HepG2 (cell line): ENCODE measurements around the gene LCORL. TPM values are rescaled to one million over a fixed set of nuclear protein-coding genes. Genes with fewer than 3 reads are reported as not detected.

Experiments used
- CBX5 ChIP-seq: sonication (generic); formaldehyde crosslinking; IDR thresholded peaks from 2 replicates; pipeline ENCODE4 v1.4.0; 2020; ENCODE audit warnings: missing genetic modification reagents, borderline replicate concordance
- FOXM1 ChIP-seq: sonication (generic); formaldehyde crosslinking; IDR thresholded peaks from 2 replicates; pipeline ENCODE4 v1.5.0; 2020; ENCODE audit warnings: missing genetic modification reagents
- HNF4G ChIP-seq, 2 experiments: sonication (generic) in 1 of 2; formaldehyde crosslinking in 1 of 2; IDR thresholded peaks; 2 replicates each; pipeline versions ENCODE4 v1.4.0 to v1.6.1; 2011 to 2020; ENCODE audit warnings: borderline replicate concordance in 2 of 2, low read depth in 2 of 2, mild to moderate bottlenecking in 2 of 2, low read length in 1 of 2, missing genetic modification reagents in 1 of 2, moderate library complexity in 1 of 2
- NBN ChIP-seq: fragments of 450-650 bp; conservative IDR thresholded peaks from 2 replicates; pipeline ENCODE4 v1.6.1; 2017
- NKX3-1 ChIP-seq: sonication (generic); formaldehyde crosslinking; IDR thresholded peaks from 2 replicates; pipeline ENCODE4 v1.5.0; 2020; ENCODE audit warnings: missing genetic modification reagents
- POLR2A ChIP-seq, 2 experiments: IDR thresholded peaks; 2 replicates each; pipeline ENCODE4 v1.6.1; 2011; ENCODE audit warnings: low read depth in 2 of 2, low read length in 2 of 2, mild to moderate bottlenecking in 1 of 2, moderate library complexity in 1 of 2; ENCODE audit not compliant: insufficient read depth in 1 of 2
- RBM22 ChIP-seq: fragments of 200-400 bp; formaldehyde crosslinking; optimal IDR thresholded peaks from 2 replicates; pipeline ENCODE3; 2017; ENCODE audit warnings: mild to moderate bottlenecking, low read length, moderate library complexity
- SMC3 ChIP-seq: IDR thresholded peaks from 2 replicates; pipeline ENCODE4 v1.6.1; 2011; ENCODE audit warnings: low read length, improper control_type of control experiment
- ZMYM2 ChIP-seq: sonication (generic); formaldehyde crosslinking; IDR thresholded peaks from 2 replicates; pipeline ENCODE4 v1.8.0; 2022; ENCODE audit warnings: mild to moderate bottlenecking, missing genetic modification reagents
- ZNF775 ChIP-seq: sonication (generic); formaldehyde crosslinking; IDR thresholded peaks from 2 replicates; pipeline ENCODE4 v1.4.0; 2020; ENCODE audit warnings: missing genetic modification reagents, mild to moderate bottlenecking, moderate library complexity, borderline replicate concordance
- polyA plus RNA-seq, 8 experiments: library from polyadenylated mRNA; depleted of rRNA in 3 of 8; stranded (reverse) in 7 of 8; unstranded in 1 of 8; fragments of >200 nt; fragmentation: Illumina TruSeq in 4 of 8; extraction: Trizol in 4 of 8; gene quantifications; 2 replicates each; pipeline versions ENCODE4 v1.2.1 to v1.2.3, GENCODE V29; 2011 to 2016; ENCODE audit warnings: low read depth in 4 of 8, missing spikeins in 1 of 8, mixed read lengths in 1 of 8; ENCODE audit not compliant: insufficient read depth in 1 of 8
- total RNA-seq, 5 experiments: library from RNA; depleted of rRNA; stranded (reverse); fragments of >200 nt; fragmentation: Illumina TruSeq; extraction: Trizol; gene quantifications; 2 replicates each; pipeline ENCODE4 v1.2.3, GENCODE V29; 2016; ENCODE audit warnings: low read depth in 1 of 5
- TF ChIP-seq, protein P1 (sequence below): sonication (generic); formaldehyde crosslinking; IDR thresholded peaks from 2 replicates; pipeline ENCODE4 v1.5.0; 2020; ENCODE audit warnings: missing genetic modification reagents
- TF ChIP-seq, protein P2 (sequence below): sonication (generic); formaldehyde crosslinking; IDR thresholded peaks from 2 replicates; pipeline ENCODE4 v1.5.0; 2020; ENCODE audit warnings: mild to moderate bottlenecking, missing genetic modification reagents
- TF ChIP-seq, protein P3 (sequence below): sonication (generic); formaldehyde crosslinking; IDR thresholded peaks from 2 replicates; pipeline ENCODE4 v1.8.0; 2022; ENCODE audit warnings: missing genetic modification reagents, mild to moderate bottlenecking, inconsistent platforms, borderline replicate concordance
- TF ChIP-seq, protein P4 (sequence below): sonication (generic); formaldehyde crosslinking; IDR thresholded peaks from 2 replicates; pipeline ENCODE4 v1.5.1; 2020; ENCODE audit warnings: mild to moderate bottlenecking, missing genetic modification reagents, moderate library complexity
- TF ChIP-seq, protein P5 (sequence below): sonication (generic); formaldehyde crosslinking; IDR thresholded peaks from 2 replicates; pipeline ENCODE4 v1.4.0; 2020; ENCODE audit warnings: mild to moderate bottlenecking, missing genetic modification reagents

The LCORL gene
- total and polyA plus RNA-seq, 2 of the 13 experiments (the other 11 are each of a cell fraction or from before 2014, with no cell fraction given), result 5.3 to 14.5 TPM

DNA sequence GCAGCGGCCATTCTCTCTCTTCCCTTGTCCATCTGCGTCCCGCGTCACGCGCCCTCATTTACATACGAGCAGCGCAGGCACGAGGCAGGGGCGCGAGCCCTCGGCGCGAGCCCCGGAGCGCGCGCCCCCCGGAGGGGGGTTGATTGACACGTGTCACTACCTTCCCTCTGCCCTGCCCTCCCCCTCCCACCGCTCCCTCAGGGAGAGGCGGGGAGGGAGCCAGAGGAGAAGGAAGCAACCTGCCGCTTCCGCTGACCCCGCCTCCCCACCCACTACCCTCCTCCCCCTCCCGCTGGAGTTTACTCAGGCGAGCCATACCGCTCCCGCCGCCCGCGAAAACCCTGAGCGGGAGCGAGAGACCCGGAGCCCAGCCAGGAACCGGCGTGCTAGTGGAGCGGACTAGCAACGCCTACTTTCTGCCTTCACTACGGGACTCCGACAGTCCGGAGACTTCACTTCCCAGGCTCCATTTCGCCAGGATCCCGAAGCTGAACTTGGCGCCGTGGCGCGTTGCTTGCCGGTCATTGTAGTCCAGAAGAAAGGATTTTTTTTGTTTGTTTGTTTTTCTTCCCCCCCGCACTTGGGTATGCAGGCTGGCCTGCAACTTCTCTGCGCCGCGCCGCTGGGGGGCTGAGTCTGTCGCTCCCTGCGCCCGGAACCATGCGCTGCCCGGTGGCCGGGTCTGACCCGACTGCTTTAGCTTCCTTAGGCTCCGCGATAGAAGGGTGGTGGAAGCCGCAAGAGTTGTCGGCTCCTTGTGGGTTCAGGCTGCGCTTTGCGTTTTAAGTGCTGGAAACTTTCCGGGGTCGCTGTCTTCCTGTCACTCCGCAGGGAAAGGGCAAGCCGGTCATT is at the start of gene LCORL (continued):
- no peak for TF ChIP-seq ZNF775 (CRISPR knock-in tag)
- TF ChIP-seq POLR2A (IDR thresholded peaks at IDR 0.05; ENCODE audit: insufficient read depth in 1 of 2, low read depth in 2 of 2, low read length in 2 of 2), result peak; percentile 19 to 57; a peak in 3 of 4 replicates
- TF ChIP-seq ZMYM2, result no peak
- no peak for TF ChIP-seq FOXM1 (CRISPR knock-in tag)
- TF ChIP-seq HNF4G (IDR thresholded peaks at IDR 0.05; ENCODE audit: borderline replicate concordance, low read depth, low read length), result no peak
- TF ChIP-seq HNF4G (CRISPR knock-in tag; IDR thresholded peaks at IDR 0.05; ENCODE audit: borderline replicate concordance, low read depth), result 0 out of 2 replicates have a peak, but pooled peaks have one; percentile 34
- no peak for TF ChIP-seq NBN
- TF ChIP-seq, protein P1, sequence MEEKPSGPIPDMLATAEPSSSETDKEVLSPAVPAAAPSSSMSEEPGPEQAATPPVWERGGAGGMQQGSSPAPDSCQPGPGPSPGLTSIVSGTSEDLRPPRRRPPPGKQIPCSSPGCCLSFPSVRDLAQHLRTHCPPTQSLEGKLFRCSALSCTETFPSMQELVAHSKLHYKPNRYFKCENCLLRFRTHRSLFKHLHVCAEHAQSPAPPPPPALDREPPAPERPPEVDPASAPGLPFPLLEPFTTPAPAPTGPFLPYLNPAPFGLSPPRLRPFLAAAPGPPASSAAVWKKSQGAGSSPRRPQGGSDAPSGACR (CRISPR knock-in tag), result peak; percentile 41; the same call in 1 of the 2 replicates
- TF ChIP-seq RBM22, result no peak
- TF ChIP-seq CBX5 (CRISPR knock-in tag), result peak; percentile 57; the same call in 1 of the 2 replicates
- TF ChIP-seq, protein P2, sequence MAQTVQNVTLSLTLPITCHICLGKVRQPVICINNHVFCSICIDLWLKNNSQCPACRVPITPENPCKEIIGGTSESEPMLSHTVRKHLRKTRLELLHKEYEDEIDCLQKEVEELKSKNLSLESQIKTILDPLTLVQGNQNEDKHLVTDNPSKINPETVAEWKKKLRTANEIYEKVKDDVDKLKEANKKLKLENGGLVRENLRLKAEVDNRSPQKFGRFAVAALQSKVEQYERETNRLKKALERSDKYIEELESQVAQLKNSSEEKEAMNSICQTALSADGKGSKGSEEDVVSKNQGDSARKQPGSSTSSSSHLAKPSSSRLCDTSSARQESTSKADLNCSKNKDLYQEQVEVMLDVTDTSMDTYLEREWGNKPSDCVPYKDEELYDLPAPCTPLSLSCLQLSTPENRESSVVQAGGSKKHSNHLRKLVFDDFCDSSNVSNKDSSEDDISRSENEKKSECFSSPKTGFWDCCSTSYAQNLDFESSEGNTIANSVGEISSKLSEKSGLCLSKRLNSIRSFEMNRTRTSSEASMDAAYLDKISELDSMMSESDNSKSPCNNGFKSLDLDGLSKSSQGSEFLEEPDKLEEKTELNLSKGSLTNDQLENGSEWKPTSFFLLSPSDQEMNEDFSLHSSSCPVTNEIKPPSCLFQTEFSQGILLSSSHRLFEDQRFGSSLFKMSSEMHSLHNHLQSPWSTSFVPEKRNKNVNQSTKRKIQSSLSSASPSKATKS (CRISPR knock-in tag), result no peak
- TF ChIP-seq, protein P3, sequence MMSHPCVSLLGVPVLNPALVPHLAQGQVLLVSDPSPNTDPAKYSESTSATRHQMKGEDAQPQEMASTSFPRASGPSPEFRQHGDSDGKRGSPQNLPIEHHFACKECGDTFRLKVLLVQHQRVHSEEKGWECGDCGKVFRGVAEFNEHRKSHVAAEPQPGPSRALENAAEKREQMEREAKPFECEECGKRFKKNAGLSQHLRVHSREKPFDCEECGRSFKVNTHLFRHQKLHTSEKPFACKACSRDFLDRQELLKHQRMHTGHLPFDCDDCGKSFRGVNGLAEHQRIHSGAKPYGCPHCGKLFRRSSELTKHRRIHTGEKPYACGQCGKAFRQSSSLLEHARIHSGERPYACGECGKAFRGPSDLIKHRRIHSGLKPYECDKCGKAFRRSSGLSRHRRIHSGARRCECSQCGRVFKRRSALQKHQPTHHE (CRISPR knock-in tag), result no peak
- TF ChIP-seq, protein P4, sequence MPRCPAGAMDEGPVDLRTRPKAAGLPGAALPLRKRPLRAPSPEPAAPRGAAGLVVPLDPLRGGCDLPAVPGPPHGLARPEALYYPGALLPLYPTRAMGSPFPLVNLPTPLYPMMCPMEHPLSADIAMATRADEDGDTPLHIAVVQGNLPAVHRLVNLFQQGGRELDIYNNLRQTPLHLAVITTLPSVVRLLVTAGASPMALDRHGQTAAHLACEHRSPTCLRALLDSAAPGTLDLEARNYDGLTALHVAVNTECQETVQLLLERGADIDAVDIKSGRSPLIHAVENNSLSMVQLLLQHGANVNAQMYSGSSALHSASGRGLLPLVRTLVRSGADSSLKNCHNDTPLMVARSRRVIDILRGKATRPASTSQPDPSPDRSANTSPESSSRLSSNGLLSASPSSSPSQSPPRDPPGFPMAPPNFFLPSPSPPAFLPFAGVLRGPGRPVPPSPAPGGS (CRISPR knock-in tag), result no peak
- TF ChIP-seq, protein P5, sequence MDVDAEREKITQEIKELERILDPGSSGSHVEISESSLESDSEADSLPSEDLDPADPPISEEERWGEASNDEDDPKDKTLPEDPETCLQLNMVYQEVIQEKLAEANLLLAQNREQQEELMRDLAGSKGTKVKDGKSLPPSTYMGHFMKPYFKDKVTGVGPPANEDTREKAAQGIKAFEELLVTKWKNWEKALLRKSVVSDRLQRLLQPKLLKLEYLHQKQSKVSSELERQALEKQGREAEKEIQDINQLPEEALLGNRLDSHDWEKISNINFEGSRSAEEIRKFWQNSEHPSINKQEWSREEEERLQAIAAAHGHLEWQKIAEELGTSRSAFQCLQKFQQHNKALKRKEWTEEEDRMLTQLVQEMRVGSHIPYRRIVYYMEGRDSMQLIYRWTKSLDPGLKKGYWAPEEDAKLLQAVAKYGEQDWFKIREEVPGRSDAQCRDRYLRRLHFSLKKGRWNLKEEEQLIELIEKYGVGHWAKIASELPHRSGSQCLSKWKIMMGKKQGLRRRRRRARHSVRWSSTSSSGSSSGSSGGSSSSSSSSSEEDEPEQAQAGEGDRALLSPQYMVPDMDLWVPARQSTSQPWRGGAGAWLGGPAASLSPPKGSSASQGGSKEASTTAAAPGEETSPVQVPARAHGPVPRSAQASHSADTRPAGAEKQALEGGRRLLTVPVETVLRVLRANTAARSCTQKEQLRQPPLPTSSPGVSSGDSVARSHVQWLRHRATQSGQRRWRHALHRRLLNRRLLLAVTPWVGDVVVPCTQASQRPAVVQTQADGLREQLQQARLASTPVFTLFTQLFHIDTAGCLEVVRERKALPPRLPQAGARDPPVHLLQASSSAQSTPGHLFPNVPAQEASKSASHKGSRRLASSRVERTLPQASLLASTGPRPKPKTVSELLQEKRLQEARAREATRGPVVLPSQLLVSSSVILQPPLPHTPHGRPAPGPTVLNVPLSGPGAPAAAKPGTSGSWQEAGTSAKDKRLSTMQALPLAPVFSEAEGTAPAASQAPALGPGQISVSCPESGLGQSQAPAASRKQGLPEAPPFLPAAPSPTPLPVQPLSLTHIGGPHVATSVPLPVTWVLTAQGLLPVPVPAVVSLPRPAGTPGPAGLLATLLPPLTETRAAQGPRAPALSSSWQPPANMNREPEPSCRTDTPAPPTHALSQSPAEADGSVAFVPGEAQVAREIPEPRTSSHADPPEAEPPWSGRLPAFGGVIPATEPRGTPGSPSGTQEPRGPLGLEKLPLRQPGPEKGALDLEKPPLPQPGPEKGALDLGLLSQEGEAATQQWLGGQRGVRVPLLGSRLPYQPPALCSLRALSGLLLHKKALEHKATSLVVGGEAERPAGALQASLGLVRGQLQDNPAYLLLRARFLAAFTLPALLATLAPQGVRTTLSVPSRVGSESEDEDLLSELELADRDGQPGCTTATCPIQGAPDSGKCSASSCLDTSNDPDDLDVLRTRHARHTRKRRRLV (CRISPR knock-in tag), result no peak
- no peak for TF ChIP-seq NKX3-1 (CRISPR knock-in tag)
- TF ChIP-seq SMC3, result no peak
